NCI-H345 (cell line): ENCODE measurements around the gene PHYKPL.
"Not testable (repeated sequence)": the region's sequence is repeated elsewhere in the genome, so short reads cannot be mapped to it uniquely, and the experiment has no call there.

ENCODE experiments used
- DNase-seq: peaks from one replicate; lab custom pipeline; 2025; lab: John Stamatoyannopoulos, UW

Gene PHYKPL

GRCh38 chr5:178207183-178207916 is 25.3 kb downstream of the PHYKPL start:
- no peak for DNase-seq

GRCh38 chr5:178206166-178207101 is 26.2 kb downstream of the PHYKPL start:
- no peak for DNase-seq

- no peak for DNase-seq
Observed at GRCh38 chr5:178205749-178206047, 26.9 kb downstream of the PHYKPL start.

DNA sequence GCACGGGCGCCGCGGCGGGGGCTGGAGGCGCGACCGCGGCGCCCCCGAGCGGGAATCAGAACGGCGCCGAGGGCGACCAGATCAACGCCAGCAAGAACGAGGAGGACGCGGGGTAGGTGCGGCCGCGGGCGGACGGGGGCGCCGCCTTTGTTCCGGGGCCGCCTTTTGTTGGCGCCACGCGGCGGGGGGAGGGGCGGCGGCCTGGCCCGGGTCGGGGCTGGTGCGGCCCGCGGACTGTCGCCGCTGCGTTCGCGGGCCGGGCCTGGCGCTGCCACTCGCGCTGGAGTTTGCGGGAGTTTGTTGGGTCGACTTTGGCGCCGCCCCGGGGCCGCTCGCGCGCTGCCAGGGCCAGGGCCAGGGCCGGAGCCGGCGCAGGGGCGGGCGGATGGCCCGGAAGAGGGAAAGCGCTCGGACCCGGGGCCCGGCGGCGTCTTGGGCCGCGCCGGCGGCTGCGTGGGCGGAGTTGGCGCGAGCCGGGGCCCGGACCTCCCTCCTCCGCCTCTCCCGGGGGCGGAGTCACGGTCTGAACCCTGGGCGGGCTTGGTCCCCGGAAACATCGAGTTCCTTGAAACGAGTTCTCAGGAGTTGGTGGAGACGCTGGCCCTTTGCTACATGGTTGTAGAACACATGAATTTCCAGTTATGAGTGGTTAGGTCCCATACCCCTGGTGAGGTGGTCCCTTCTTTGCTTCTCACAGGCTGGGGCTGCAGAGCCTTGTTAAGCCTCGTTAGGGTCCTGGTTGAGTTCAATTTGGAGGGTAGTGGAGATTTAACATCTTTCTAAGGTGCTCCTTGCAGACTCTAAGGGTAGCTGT is 27.5 kb downstream of the PHYKPL start:
- peak; percentile 80 for DNase-seq

DNA sequence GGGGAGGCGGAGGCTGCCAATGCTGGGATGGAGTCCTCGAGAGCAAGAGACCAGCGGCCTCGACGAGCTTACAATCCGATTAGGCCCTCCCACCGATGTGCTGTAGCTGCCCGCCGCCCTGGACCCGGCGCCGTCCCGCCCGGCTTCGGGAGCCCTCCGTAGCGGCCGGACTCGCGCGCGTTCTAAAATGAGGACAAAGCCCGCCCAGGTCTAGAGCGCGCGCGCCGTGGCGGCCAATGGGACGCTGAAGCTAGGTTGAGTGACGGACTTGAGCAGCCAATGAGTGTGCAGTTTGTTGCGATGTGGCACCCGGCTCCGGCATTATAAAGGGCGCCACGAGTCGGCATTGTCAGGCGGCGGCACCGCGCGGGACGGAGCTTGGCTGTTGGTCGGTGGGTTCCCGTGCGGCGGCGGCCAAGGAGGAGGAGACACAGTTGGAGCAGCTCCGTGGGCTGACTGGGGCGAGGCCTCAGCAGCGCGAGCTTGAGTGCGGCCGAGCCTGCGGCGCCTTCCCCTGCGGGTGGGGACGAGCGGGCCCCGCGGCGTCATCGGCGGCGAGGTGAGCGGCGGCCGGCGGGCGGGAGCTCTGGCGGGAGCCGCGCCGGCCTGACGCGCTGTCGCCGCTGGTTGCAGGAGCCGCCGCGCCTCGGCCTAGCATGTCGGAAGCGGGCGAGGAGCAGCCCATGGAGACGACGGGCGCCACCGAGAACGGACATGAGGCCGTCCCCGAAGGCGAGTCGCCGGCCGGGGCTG is 28.2 kb downstream of the PHYKPL start, which contains the start of gene HNRNPAB:
HNRNPAB (plus strand) TSS at position 352 of the 753 bp plus-strand sequence; CDS start at position 657, 305 bp downstream.
- peak; percentile 98 for DNase-seq

DNA sequence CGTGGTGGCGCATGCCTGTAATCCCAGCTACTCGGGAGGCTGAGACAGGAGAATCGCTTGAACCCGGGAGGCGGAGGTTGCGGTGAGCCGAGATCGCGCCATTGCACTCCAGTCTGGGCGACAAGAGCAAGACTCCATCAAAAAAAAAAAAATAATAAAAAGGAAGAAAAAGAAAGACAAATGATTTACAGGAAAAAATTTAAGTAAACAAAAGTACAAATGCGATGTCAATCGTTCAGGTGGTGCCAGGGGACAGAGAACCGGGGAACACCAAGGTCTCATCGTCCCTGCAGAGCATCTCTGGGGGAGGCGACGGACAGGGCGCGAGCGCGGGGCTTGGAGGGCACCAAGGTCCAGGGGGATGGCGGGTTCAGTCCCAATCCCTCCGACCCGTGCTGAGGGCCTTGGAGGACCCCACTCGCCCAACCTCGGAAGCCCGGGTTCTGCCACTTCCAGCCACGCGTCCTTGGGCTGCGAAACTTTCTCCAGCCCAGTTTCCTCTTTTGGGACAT is 28.9 kb downstream of the PHYKPL start:
- DNase-seq, result peak; percentile 61

- no peak for DNase-seq
Observed at GRCh38 chr5:178202541-178202940, 30.1 kb downstream of the PHYKPL start.

GRCh38 chr5:178201927-178202235 is 30.7 kb downstream of the PHYKPL start:
- no peak for DNase-seq

DNA sequence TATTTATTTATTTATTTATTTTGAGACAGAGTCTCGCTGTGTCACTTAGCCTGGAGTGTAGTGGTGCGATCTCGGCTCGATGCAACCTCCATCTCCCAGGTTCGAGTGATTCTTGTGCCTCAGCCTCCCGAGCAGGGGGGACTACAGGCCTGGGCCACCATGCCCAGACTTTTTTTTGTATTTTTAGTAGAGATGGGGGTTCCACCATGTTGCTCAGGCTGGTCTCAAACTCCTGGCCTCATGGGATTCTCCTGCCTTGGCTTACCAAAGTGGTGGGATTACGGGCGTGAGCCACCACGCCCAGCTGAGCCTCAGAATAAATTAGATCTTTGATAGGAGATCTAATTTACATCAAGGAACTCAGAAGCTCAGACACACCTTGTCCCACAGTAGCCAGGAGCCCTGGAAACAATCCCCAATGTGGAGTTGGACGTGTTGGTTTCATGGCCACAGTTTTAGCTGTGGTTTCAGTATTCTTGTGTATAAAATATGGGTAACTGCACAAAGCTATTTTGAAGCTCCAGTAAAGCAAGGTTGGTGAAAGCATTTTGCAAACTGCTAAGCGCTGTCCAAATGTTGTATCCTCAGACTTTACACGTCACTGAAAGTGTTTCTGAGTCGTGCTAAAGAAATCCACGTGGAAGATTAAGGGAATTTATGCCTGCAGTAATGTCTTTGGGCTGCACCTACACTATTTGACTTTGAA is 31.2 kb downstream of the PHYKPL start:
- no peak for DNase-seq

GRCh38 chr5:178199581-178200434 is 32.8 kb downstream of the PHYKPL start:
- DNase-seq, result no peak

DNA sequence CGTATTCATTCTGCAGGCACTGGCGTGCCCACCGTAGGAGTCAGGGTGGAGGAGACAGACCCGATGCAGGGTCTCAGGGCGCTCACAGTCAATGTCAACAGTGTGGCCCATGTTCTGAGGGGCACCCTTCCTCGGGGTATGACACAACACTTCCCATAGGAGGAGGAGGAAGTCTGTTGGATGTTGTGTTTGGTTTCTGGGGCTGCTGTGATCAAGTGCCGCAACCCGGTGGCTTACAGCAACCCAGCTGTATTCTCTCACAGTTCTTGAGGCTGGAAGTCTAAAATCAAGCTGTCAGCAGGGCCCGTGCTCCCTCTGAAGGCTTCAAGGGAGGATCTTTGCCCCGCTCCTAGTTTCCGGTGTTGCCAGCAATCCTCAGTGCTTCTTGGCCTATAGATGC is 33.9 kb downstream of the PHYKPL start:
- no peak for DNase-seq

DNA sequence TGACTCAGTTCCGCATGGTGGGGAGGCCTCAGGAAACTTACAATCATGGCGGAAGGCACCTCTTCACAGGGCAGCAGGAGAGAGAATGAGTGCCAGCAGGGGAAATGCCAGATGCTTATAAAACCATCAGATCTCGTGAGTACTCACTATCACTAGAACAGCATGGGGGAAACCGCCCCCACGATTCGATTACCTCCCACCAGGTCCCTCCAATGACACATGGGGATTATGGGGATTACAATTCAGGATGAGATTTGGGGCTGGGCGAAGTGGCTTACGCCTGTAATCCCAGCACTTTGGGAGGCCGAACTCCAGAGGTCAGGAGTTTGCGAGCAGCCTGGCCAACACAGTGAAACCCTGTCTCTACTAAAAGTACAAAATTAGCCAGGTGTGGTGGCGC is 34.5 kb downstream of the PHYKPL start:
- DNase-seq, result not testable (repeated sequence)

- DNase-seq, result no peak
Observed at GRCh38 chr5:178196986-178197385, 35.6 kb downstream of the PHYKPL start.

DNA sequence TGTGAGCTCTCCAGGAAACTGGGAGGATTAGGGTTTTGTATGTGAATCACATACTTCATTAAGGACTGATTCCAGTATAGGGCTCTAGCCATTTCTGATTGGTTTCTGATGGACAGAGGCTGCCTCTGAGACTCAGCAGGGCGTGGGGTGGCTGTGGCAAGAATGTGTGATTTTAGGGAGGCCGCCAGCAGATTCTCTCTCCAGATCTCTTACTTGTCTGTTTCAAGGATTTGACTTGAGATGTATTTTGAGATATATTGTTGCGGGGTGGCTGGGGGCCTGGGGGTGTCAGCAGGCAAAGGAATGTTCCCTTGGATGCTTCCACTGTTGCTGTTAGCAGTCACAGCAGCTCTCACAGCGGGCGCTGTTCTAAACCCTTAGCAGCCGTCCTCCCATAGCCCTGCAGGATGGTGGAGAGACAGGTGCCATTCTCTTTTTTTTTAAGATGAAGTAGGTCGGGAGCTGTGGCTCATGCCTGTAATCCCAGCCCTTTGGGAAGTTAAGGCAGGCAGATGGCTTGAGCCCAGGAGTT is 36.3 kb downstream of the PHYKPL start:
- no peak for DNase-seq

GRCh38 chr5:178194026-178194425 is 38.6 kb downstream of the PHYKPL start:
- DNase-seq, result no peak

- DNase-seq, result no peak
Observed at GRCh38 chr5:178193251-178193809, 39.3 kb downstream of the PHYKPL start.

DNA sequence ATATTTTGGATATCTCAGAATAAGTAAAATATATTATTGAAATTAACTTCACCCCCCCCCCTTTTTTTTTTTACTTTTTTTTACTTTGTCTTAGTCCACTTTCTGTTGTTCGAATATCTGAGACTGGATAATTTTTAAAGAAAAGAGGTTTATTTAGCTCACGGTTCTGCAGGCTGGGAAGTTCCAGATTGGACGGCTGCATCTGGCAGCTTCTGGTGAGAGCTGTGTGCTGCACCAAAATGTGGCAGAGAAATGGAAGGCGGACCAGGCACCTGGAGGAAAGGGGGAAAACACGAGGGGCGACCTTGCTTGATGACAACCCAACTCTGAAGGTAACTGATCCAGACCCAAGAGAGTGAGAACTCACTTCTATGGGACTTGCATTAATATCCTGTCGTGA is 39.8 kb downstream of the PHYKPL start:
- no peak for DNase-seq

GRCh38 chr5:178192244-178192643 is 40.4 kb downstream of the PHYKPL start:
- no peak for DNase-seq

- no peak for DNase-seq
Observed at GRCh38 chr5:178191661-178192060, 40.9 kb downstream of the PHYKPL start.
